BE2C (cell line): Measurements from ENCODE around the gene SPATA3.

Source experiments
- DNase-seq: peaks from one replicate; pipeline ENCODE4 v3.0.0-alpha.2; 2020
- H3K27me3 ChIP-seq: fragments of 250-450 bp; sonication (Bioruptor Pico); 2 replicates; pipeline ENCODE4 v1.5.1; 2020; ENCODE audit warnings: mild to moderate bottlenecking
- H3K36me3 ChIP-seq: fragments of 250-450 bp; sonication (Bioruptor Pico); 2 replicates; pipeline ENCODE4 v1.5.1; 2020; ENCODE audit warnings: mild to moderate bottlenecking
- H3K4me1 ChIP-seq: fragments of 250-450 bp; sonication (Bioruptor Pico); 2 replicates; pipeline ENCODE4 v1.5.1; 2020
- H3K4me3 ChIP-seq: 2 replicates; pipeline ENCODE4 v1.5.1; 2011; ENCODE audit warnings: low read depth, low read length
- H3K9me3 ChIP-seq: fragments of 250-450 bp; sonication (Bioruptor Pico); 2 replicates; pipeline ENCODE4 v1.5.1; 2020
- TF ChIP-seq, protein P1 (sequence below): IDR thresholded peaks from 2 replicates; pipeline ENCODE4 v1.5.1; 2012; ENCODE audit warnings: mild to moderate bottlenecking, low read depth, low read length

Gene SPATA3

DNA sequence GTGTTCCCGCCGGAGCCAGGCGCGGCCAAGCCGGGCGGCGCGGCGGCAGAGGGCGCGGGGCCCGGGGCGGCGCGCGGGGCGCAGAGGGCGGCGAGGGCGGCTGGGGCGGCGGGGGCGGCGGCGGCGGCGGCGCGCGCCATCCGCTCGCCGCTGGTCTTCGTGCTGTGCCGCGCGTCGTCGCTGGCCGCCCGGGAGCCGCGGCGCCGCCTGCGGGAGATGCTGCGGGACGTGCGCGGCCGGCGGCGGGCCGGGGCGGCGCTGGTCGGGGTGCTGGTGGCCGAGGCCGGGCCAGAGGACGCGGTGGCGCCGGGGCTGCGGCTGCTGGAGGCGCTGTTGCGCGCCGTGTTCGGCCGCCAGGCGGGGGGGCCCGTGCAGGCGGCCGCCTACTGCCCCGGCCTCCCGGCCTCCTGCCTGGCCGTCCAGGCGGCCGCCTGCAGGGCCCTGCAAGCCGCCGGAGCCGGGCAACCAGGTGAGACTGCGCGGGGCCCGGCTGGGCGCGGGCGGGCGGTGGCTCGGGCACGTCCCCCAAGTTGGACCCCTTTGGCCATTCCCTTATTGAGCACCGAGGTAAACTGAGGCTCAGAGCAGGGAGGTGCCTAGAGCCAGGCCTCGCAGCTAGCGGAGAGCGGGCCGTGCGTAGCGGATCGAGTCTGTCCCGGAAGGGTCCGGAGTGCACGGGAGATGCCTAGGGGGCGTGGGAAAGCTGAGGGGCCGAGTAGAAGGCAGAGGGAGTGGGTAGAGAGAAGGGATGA lies 42.0 kb downstream of the SPATA3 start:
- H3K27me3 ChIP-seq = peaks cover 90% of the 10 kb centered on the region
- TF ChIP-seq, protein P1, sequence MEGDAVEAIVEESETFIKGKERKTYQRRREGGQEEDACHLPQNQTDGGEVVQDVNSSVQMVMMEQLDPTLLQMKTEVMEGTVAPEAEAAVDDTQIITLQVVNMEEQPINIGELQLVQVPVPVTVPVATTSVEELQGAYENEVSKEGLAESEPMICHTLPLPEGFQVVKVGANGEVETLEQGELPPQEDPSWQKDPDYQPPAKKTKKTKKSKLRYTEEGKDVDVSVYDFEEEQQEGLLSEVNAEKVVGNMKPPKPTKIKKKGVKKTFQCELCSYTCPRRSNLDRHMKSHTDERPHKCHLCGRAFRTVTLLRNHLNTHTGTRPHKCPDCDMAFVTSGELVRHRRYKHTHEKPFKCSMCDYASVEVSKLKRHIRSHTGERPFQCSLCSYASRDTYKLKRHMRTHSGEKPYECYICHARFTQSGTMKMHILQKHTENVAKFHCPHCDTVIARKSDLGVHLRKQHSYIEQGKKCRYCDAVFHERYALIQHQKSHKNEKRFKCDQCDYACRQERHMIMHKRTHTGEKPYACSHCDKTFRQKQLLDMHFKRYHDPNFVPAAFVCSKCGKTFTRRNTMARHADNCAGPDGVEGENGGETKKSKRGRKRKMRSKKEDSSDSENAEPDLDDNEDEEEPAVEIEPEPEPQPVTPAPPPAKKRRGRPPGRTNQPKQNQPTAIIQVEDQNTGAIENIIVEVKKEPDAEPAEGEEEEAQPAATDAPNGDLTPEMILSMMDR = no peak
- peak; percentile 42 for DNase-seq

DNA sequence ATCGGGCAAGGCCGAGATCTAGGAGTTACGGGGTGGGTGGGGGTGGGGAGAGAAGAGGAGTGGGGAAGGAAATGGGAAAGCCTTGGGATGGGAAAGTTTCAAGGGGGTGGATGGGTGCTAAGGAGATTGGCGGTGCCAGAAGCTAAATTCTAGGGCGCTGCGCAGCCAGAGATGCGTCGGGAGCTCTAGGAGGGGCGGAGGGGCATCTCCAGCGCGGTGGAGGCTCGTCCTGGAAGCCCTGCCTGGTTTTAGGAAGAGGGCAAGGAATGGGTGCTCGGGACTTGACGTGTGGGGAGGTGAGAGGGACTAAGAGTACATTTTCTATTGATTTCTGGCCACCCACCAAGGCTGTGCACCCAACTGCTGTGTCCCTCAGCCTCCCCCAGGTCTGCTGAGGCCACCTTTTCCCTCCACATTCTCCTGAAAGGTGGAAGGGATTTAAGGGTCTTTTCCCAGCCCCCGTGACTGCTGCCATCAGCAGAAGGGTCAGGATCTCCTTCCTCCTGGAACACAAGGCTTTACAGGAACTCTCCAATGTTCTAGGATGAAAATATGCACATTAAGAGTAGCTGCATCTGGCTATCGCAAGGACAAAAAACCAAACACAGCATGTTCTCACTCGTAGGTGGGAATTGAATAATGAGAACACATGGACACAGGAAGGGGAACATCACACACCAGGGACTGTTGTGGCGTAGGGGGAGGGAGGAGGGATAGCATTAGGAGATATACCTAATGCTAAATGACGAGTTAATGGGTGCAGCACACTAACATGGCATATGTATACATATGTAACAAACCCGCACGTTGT lies 42.8 kb downstream of the SPATA3 start:
- H3K4me3 ChIP-seq = no peak overlapping the region
- H3K36me3 ChIP-seq = no peaks in the 10 kb centered on the region
- H3K4me1 ChIP-seq = no peaks in the 10 kb centered on the region
- TF ChIP-seq, protein P1 = no peak
- H3K27me3 ChIP-seq = peaks cover 85% of the 10 kb centered on the region
- no peak for DNase-seq
- H3K9me3 ChIP-seq = no peaks in the 10 kb centered on the region; the same call in 1 of the 2 replicates

More for the DNA sequence above, 42.0 kb downstream of the SPATA3 start:
- Histone ChIP-seq H3K36me3 (no peaks in the 10 kb centered on the region), H3K4me3 (no peak overlapping the region), H3K9me3 (no peaks in the 10 kb centered on the region; the same call in 1 of the 2 replicates), H3K4me1 (no peaks in the 10 kb centered on the region)

- DNase-seq = no peak
- H3K27me3 ChIP-seq = peaks cover 79% of the 10 kb centered on the region
- H3K36me3 ChIP-seq = no peaks in the 10 kb centered on the region
- H3K4me3 ChIP-seq = no peak overlapping the region
- TF ChIP-seq, protein P1 = no peak
- no peaks in the 10 kb centered on the region; the same call in 1 of the 2 replicates for H3K9me3 ChIP-seq
- no peaks in the 10 kb centered on the region for H3K4me1 ChIP-seq
Measured at GRCh38 chr2:231039294-231039664, 43.4 kb downstream of the SPATA3 start.

- H3K4me1 ChIP-seq = no peaks in the 10 kb centered on the region
- peaks cover 72% of the 10 kb centered on the region for H3K27me3 ChIP-seq
- no peaks in the 10 kb centered on the region for H3K36me3 ChIP-seq
- H3K4me3 ChIP-seq = no peak overlapping the region
- no peaks in the 10 kb centered on the region; the same call in 1 of the 2 replicates for H3K9me3 ChIP-seq
- TF ChIP-seq, protein P1 = no peak
- no peak for DNase-seq
Measured at GRCh38 chr2:231039821-231040364, 44.0 kb downstream of the SPATA3 start.

GRCh38 chr2:231041061-231041689 lies 45.3 kb downstream of the SPATA3 start:
- H3K4me1 ChIP-seq = no peaks in the 10 kb centered on the region
- no peaks in the 10 kb centered on the region for H3K36me3 ChIP-seq
- H3K4me3 ChIP-seq = no peak overlapping the region
- no peaks in the 10 kb centered on the region; the same call in 1 of the 2 replicates for H3K9me3 ChIP-seq
- DNase-seq = no peak
- TF ChIP-seq, protein P1 = no peak
- peaks cover 61% of the 10 kb centered on the region for H3K27me3 ChIP-seq
